ENCODE measurements around the gene IL25. TPM values are rescaled to one million over a fixed set of nuclear protein-coding genes. Genes with fewer than 3 reads are reported as not detected.

Gene IL25
- total RNA-seq, 1 experiment from 2014 or later = not detected

DNA sequence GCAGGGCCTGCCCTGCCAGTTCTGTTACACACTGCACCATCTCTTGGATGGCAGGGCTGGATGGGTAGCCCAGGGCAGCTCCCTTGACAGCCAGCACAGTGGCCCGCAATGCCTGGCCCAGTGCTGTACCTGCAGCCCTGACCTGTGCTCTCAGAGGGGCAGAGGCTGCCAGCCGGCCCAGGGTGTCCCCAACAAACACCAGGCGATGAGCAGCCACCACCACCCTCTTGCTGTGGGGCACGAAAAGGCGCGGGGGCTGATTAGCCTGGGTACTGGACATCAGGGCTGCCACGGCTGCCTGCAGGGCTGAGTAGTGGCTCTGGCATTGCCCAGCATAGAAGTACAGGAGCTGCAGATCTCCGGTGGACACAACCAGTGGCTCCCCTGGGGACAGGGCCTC is 15.3 kb upstream of the IL25 start:
- ChIA-PET CTCF (no interaction called here), POLR2A (ENCODE audit: unreplicated experiment) (interaction anchor here (0.8 kb wide), 1 partner anchor 13 kb away, joined by 7 read pairs; no protein-coding TSS in a partner anchor)
- Histone ChIP-seq H3K27ac (no peak overlapping the region), H3K4me1 (replicated peaks; ENCODE audit: insufficient read depth) (no peaks in the 10 kb centered on the region), H3K9me2 (ENCODE audit: insufficient read depth) (no peaks in the 10 kb centered on the region), H2AFZ (no peak overlapping the region), H3K27me3 (ENCODE audit: insufficient read depth, low read depth) (peaks cover 72% of the 10 kb centered on the region), H3K79me2 (ENCODE audit: low read depth) (no peaks in the 10 kb centered on the region), H3K4me3 (no peak overlapping the region), H3K4me2 (no peak overlapping the region), H3F3A (ENCODE audit: insufficient read depth, low read depth) (no peaks in the 10 kb centered on the region), H3K36me3 (ENCODE audit: low read depth) (no peaks in the 10 kb centered on the region), H4K20me1 (ENCODE audit: insufficient read depth) (no peaks in the 10 kb centered on the region), H3K9me3 (ENCODE audit: insufficient read depth, low read depth) (no peaks in the 10 kb centered on the region)
- no peak for TF ChIP-seq EZH2 (IDR thresholded peaks at IDR 0.05; ENCODE audit: low read depth)
- no peak for TF ChIP-seq CTCF (conservative IDR thresholded peaks at IDR 0.05)
- DNase-seq = no peak
- BruUV-seq (replicated peaks) = no TSS peak
- intact Hi-C loops (cut with micrococcal nuclease; ENCODE audit: unreplicated experiment) = no loop called here

DNA sequence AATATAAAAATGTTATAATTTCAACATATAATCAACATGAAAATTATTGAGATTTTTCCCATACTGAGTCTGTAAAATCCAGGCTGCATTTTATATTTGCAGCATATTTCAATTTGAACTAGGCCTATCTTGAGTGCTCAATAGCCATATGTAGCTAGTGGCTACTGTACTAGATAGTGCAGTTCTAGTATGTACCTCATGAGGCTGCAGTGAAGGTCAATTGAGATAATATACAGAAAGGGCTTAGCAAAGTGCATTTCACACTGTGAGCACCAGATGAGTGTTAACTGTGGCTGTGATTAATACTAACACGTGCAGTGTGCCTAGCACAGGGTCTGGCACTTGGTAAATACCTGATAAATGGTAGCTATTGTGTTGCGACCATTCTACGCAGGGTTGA is 14.6 kb upstream of the IL25 start:
- Histone ChIP-seq H3K4me3 (no peak overlapping the region), H3K9me3 (ENCODE audit: insufficient read depth, low read depth) (no peaks in the 10 kb centered on the region), H3K4me1 (replicated peaks; ENCODE audit: insufficient read depth) (no peaks in the 10 kb centered on the region), H2AFZ (no peak overlapping the region), H3K4me2 (no peak overlapping the region), H3K27me3 (ENCODE audit: insufficient read depth, low read depth) (peaks cover 73% of the 10 kb centered on the region), H3K27ac (no peak overlapping the region), H3K36me3 (ENCODE audit: low read depth) (no peaks in the 10 kb centered on the region), H3F3A (ENCODE audit: insufficient read depth, low read depth) (no peaks in the 10 kb centered on the region), H3K79me2 (ENCODE audit: low read depth) (no peaks in the 10 kb centered on the region), H3K9me2 (ENCODE audit: insufficient read depth) (no peaks in the 10 kb centered on the region), H4K20me1 (ENCODE audit: insufficient read depth) (no peaks in the 10 kb centered on the region)
- DNase-seq = no peak
- CTCF ChIA-PET = no interaction called here
- no TSS peak for BruUV-seq (replicated peaks)
- intact Hi-C loops (cut with micrococcal nuclease; ENCODE audit: unreplicated experiment) = no loop called here
- TF ChIP-seq EZH2 (IDR thresholded peaks at IDR 0.05; ENCODE audit: low read depth) (no peak), CTCF (conservative IDR thresholded peaks at IDR 0.05) (no peak)
- POLR2A ChIA-PET (ENCODE audit: unreplicated experiment) = interaction anchor here (0.8 kb wide), 1 partner anchor 12 kb away, joined by 7 read pairs; no protein-coding TSS in a partner anchor

DNA sequence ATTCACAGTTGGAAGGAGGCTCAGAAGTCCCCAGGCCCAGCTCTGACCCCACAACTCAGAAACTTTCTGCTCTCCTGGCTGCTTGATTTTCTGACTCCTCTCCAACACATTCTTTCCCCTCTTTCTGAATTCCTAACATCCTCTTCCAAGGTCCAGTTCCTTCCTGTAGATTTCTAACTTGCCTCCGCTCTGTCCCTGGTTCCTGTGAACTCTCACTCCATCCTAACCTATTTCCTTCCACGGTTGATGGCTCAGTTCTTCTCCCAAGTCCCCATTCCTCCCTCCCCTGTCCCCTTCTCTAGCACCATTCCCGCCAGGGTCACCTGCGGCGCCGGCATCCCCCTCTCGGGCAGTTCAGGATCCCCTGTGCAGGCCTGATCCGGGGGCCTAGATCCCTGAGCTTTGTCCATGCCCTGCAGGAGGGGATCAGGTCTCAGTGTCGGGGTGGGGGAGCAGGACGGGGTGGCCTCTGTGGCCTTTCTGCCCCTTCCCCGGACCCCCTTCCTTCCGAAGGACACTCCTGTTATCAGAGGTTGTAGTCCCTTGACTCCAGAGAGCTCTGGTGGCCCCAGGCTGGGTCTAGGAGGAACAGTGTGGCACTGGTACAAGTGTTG is 13.9 kb upstream of the IL25 start:
- no peak overlapping the region for H2AFZ ChIP-seq
- BruUV-seq (replicated peaks) = no TSS peak
- no peak for DNase-seq
- H3K27me3 ChIP-seq (ENCODE audit: insufficient read depth, low read depth) = peaks cover 74% of the 10 kb centered on the region
- H3K9me3 ChIP-seq (ENCODE audit: insufficient read depth, low read depth) = no peaks in the 10 kb centered on the region
- intact Hi-C loops (cut with micrococcal nuclease; ENCODE audit: unreplicated experiment) = no loop called here
- H3K4me1 ChIP-seq (replicated peaks; ENCODE audit: insufficient read depth) = no peaks in the 10 kb centered on the region
- ChIA-PET CTCF (no interaction called here), POLR2A (ENCODE audit: unreplicated experiment) (no interaction called here)
- H3F3A ChIP-seq (ENCODE audit: insufficient read depth, low read depth) = no peaks in the 10 kb centered on the region
- H4K20me1 ChIP-seq (ENCODE audit: insufficient read depth) = no peaks in the 10 kb centered on the region
- H3K4me2 ChIP-seq = no peak overlapping the region
- TF ChIP-seq EZH2 (IDR thresholded peaks at IDR 0.05; ENCODE audit: low read depth) (no peak), CTCF (conservative IDR thresholded peaks at IDR 0.05) (no peak)
- H3K79me2 ChIP-seq (ENCODE audit: low read depth) = no peaks in the 10 kb centered on the region
- no peaks in the 10 kb centered on the region for H3K9me2 ChIP-seq (ENCODE audit: insufficient read depth)
- H3K4me3 ChIP-seq = no peak overlapping the region
- no peak overlapping the region for H3K27ac ChIP-seq
- H3K36me3 ChIP-seq (ENCODE audit: low read depth) = no peaks in the 10 kb centered on the region
